Endometrial microvascular endothelial cells (primary cell): ENCODE data around the gene KLK15. TPM values are rescaled to one million over a fixed set of nuclear protein-coding genes. Genes with fewer than 3 reads are reported as not detected.

ENCODE experiments used
- in situ Hi-C: cut with HindIII; loops from 2 replicates; pipeline ENCODE4 v1.10.0; 2017; ENCODE audit warnings: low sequenced_read_pairs, low pct_unique_long_range_greater_than_20kb; ENCODE audit errors: inconsistent ontology term
- total RNA-seq: library from RNA; depleted of rRNA; stranded (reverse); fragments of >200 nt; gene quantifications from one replicate; pipeline ENCODE4 v1.2.3, GENCODE V29; 2015; ENCODE audit errors: inconsistent ontology term

The KLK15 gene, protein sequence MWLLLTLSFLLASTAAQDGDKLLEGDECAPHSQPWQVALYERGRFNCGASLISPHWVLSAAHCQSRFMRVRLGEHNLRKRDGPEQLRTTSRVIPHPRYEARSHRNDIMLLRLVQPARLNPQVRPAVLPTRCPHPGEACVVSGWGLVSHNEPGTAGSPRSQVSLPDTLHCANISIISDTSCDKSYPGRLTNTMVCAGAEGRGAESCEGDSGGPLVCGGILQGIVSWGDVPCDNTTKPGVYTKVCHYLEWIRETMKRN
- total RNA-seq = not detected

DNA sequence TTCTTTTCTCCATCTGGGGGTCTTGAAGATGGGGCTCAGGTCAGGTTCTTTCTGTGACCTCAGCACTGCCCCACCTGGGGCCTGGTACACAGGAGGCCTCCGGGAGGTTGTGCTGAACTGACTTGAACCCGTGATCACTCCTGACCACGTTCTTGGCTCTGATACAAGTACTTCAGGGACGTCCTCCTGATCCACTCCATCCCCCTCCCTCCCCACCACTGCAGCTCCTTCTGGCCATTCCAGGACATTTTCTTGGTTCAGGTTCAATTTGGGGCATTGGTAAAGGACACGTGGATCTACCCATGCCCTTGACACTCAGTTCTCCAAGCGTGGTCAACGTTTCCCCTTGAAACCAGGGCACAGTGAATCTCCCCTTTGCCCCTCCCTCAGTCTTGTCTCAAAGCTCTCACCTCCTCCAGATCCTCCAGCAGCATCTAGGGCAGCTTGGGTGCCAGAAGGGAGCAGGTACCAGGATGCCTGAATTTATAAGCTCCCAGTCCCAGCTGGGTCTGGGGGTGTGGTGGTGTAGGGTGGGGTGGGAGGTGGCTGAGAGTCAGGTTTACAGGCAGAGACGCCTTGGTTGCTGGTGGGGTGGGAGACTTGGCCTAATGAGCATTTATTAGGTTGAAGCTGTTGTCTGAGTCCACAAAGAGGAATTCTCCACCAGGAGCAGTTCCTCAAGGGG, at the start of gene KLK15:
TSS of gene KLK15 (minus strand) at position 458 of the 685 bp plus-strand sequence. CDS start 2,082 bp downstream, outside the sequence.
- in situ Hi-C loops = no loop called here

DNA sequence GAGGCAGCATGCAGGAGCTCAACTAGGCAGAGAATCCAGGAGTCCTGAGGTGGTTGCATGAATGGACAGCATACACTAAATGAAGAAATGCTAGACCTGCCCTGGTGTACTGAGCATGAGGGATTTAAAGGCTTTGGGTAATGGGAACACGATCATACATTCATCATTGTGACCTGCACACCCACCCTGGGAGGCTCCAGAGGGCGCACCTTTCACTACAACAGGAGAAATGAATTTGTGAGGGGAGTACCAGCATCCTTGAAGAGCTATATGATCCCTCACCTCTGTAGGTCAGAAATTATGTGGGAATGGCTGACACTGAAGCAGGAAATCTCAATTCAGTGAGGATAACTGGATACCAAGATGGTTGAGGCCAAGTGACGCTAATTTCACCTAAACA, 48.8 kb upstream of the KLK15 start:
- in situ Hi-C loops = no loop called here

DNA sequence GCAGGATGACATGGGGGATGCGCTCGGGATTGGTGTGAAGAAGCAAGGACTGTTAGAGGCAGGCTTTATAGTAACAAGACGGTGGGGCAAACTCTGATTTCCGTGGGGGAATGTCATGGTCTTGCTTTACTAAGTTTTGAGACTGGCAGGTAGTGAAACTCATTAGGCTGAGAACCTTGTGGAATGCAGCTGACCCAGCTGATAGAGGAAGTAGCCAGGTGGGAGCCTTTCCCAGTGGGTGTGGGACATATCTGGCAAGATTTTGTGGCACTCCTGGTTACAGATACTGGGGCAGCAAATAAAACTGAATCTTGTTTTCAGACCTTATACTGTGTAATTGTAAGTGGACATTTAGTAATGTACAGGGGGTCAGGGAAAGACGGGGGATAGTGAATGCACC, 46.9 kb upstream of the KLK15 start:
- in situ Hi-C loops = no loop called here

DNA sequence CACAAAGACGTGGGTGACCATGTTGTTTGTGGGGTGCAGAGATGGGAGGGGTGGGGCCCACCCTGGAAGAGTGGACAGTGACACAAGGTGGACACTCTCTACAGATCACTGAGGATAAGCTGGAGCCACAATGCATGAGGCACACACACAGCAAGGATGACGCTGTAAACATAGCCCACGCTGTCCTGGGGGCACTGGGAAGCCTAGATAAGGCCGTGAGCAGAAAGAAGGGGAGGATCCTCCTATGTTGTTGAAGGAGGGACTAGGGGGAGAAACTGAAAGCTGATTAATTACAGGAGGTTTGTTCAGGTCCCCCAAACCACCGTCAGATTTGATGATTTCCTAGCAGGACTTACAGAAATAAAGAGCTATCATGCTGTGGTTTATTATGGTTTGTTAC, 45.5 kb upstream of the KLK15 start:
- in situ Hi-C loops = no loop called here

DNA sequence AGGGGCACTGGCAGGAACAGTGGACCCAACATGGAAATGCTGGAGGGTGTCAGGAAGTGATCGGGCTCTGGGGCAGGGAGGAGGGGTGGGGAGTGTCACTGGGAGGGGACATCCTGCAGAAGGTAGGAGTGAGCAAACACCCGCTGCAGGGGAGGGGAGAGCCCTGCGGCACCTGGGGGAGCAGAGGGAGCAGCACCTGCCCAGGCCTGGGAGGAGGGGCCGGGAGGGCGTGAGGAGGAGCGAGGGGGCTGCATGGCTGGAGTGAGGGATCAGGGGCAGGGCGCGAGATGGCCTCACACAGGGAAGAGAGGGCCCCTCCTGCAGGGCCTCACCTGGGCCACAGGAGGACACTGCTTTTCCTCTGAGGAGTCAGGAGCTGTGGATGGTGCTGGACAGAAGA, 44.0 kb upstream of the KLK15 start:
- in situ Hi-C loops = no loop called here

DNA sequence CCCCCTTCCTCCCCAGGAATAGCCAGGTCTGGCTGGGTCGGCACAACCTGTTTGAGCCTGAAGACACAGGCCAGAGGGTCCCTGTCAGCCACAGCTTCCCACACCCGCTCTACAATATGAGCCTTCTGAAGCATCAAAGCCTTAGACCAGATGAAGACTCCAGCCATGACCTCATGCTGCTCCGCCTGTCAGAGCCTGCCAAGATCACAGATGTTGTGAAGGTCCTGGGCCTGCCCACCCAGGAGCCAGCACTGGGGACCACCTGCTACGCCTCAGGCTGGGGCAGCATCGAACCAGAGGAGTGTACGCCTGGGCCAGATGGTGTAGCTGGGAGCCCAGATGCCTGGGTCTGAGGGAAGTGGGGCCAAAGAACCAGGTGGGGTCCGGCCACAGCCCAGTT, 43.1 kb upstream of the KLK15 start:
- in situ Hi-C loops = no loop called here

DNA sequence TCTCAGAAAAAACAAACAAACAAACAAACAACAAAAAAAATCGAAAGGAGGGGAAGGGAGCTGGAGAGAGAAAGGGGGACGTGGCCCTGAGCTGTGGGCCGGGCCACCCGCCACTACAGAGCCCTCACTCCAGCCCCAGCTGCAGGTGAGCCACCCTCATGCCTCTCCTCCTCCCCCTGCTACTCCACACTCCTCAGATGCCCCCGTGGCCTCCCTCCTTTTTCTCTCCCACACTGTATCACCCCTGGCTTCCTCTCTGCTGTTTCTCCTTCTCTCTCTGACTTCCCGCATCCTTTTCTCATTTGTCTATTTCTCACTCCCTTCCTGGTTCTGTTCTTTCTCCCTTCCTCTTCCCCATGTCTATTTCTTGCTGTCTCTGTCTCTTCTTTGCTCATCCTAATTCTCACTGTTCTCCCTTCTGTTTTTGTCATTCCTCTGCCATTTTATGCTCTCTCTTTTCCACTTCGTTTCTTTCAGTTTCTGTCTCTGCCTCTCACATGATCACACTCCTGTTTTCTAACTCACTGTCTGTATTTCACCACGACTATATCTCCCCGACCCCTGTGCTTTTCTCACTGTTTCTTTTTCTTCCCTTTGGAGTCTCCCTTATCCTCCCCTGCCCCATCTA, 42.5 kb upstream of the KLK15 start:
- in situ Hi-C loops = no loop called here

DNA sequence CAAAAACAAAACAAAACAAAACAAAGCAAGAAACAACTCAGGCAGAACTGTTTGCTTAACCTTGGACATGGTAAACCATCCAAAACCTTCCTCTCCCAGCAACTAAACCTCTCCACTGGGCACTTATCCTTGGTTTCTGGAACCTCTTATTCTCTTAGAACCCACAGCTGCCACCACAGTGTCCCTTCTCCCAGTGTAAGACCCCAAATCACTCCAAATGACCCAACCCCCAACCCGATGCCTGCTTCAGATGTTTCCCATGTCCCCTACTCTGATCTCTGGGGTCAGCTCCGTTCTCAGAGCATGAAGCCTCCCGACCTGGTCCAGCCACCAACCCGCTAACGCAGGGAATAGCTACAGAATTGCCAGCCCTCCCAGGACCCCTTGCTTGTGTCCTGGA, 40.8 kb upstream of the KLK15 start:
- in situ Hi-C loops = no loop called here

DNA sequence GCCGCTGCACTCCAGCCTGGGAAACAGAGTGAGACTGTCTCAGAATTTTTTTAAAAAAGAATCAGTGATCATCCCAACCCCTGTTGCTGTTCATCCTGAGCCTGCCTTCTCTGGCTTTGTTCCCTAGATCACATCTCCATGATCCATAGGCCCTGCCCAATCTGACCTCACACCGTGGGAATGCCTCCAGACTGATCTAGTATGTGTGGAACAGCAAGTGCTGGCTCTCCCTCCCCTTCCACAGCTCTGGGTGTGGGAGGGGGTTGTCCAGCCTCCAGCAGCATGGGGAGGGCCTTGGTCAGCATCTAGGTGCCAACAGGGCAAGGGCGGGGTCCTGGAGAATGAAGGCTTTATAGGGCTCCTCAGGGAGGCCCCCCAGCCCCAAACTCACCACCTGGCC, 39.7 kb upstream of the KLK15 start, which contains the start of gene KLK2:
TSS of gene KLK2 (plus strand) at position 384 of the 400 bp plus-strand sequence. CDS start 35 bp downstream, outside the sequence.
- in situ Hi-C loops = no loop called here

DNA sequence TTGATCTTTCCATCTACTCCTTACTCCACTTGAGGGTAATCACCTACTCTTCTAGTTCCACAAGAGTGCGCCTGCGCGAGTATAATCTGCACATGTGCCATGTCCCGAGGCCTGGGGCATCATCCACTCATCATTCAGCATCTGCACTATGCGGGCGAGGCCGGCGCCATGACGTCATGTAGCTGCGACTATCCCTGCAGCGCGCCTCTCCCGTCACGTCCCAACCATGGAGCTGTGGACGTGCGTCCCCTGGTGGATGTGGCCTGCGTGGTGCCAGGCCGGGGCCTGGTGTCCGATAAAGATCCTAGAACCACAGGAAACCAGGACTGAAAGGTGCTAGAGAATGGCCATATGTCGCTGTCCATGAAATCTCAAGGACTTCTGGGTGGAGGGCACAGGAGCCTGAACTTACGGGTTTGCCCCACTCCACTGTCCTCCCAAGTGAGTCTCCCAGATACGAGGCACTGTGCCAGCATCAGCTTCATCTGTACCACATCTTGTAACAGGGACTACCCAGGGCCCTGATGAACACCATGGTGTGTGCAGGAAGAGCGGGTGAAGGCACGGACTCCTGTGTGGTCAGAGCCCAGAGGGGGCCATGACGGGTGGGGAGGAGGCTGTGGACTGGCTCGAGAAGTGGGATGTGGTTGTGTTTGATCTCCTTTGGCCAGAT, 37.2 kb upstream of the KLK15 start:
- in situ Hi-C loops = no loop called here

DNA sequence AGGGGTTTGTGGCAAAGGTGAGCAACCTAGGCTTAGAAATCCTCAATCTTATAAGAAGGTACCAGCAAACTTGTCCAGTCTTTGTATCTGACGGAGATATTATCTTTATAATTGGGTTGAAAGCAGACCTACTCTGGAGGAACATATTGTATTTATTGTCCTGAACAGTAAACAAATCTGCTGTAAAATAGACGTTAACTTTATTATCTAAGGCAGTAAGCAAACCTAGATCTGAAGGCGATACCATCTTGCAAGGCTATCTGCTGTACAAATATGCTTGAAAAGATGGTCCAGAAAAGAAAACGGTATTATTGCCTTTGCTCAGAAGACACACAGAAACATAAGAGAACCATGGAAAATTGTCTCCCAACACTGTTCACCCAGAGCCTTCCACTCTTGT, 36.1 kb upstream of the KLK15 start:
- in situ Hi-C loops = no loop called here

DNA sequence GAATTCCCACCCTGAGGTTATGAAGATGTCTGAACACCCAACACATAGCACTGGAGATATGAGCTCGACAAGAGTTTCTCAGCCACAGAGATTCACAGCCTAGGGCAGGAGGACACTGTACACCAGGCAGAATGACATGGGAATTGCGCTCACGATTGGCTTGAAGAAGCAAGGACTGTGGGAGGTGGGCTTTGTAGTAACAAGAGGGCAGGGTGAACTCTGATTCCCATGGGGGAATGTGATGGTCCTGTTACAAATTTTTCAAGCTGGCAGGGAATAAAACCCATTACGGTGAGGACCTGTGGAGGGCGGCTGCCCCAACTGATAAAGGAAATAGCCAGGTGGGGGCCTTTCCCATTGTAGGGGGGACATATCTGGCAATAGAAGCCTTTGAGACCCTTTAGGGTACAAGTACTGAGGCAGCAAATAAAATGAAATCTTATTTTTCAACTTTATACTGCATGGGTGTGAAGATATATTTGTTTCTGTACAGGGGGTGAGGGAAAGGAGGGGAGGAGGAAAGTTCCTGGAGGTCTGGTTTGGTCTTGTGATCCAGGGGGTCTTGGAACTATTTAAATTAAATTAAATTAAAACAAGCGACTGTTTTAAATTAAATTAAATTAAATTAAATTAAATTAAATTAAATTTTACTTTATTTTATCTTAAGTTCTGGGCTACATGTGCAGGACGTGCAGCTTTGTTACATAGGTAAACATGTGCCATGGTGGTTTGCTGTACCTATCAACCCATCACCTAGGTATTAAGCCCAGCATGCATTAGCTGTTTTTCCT, 28.3 kb upstream of the KLK15 start:
- in situ Hi-C loops = no loop called here

DNA sequence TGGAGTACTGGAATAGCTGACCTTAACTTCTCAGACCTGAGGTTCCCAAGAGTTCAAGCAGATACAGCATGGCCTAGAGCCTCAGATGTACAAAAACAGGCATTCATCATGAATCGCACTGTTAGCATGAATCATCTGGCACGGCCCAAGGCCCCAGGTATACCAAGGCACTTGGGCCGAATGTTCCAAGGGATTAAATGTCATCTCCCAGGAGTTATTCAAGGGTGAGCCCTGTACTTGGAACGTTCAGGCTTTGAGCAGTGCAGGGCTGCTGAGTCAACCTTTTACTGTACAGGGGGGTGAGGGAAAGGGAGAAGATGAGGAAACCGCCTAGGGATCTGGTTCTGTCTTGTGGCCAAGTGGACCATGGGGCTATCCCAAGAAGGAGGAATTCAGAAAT, 27.6 kb upstream of the KLK15 start:
- in situ Hi-C loops = no loop called here

DNA sequence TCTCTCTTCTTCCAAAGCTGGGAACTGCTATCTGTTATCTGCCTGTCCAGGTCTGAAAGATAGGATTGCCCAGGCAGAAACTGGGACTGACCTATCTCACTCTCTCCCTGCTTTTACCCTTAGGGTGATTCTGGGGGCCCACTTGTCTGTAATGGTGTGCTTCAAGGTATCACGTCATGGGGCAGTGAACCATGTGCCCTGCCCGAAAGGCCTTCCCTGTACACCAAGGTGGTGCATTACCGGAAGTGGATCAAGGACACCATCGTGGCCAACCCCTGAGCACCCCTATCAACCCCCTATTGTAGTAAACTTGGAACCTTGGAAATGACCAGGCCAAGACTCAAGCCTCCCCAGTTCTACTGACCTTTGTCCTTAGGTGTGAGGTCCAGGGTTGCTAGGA, 26.5 kb upstream of the KLK15 start:
- in situ Hi-C loops = no loop called here

DNA sequence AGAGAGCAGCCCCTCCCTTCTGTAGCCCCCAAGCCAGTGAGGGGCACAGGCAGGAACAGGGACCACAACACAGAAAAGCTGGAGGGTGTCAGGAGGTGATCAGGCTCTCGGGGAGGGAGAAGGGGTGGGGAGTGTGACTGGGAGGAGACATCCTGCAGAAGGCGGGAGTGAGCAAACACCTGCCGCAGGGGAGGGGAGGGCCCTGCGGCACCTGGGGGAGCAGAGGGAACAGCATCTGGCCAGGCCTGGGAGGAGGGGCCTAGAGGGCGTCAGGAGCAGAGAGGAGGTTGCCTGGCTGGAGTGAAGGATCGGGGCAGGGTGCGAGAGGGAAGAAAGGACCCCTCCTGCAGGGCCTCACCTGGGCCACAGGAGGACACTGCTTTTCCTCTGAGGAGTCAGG, 25.5 kb upstream of the KLK15 start:
- in situ Hi-C loops = no loop called here

DNA sequence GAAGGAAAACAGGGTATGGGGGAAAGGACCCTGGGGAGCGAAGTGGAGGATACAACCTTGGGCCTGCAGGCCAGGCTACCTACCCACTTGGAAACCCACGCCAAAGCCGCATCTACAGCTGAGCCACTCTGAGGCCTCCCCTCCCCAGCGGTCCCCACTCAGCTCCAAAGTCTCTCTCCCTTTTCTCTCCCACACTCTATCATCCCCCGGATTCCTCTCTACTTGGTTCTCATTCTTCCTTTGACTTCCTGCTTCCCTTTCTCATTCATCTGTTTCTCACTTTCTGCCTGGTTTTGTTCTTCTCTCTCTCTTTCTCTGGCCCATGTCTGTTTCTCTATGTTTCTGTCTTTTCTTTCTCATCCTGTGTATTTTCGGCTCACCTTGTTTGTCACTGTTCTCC, 24.0 kb upstream of the KLK15 start:
- in situ Hi-C loops = no loop called here

DNA sequence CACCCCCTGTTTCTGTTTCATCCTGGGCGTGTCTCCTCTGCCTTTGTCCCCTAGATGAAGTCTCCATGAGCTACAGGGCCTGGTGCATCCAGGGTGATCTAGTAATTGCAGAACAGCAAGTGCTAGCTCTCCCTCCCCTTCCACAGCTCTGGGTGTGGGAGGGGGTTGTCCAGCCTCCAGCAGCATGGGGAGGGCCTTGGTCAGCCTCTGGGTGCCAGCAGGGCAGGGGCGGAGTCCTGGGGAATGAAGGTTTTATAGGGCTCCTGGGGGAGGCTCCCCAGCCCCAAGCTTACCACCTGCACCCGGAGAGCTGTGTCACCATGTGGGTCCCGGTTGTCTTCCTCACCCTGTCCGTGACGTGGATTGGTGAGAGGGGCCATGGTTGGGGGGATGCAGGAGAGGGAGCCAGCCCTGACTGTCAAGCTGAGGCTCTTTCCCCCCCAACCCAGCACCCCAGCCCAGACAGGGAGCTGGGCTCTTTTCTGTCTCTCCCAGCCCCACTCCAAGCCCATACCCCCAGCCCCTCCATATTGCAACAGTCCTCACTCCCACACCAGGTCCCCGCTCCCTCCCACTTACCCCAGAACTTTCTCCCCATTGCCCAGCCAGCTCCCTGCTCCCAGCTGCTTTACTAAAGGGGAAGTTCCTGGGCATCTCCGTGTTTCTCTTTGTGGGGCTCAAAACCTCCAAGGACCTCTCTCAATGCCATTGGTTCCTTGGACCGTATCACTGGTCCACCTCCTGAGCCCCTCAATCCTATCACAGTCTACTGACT, 21.4 kb upstream of the KLK15 start, which contains the start of gene KLK3:
TSS of gene KLK3 (plus strand) at position 280 of the 775 bp plus-strand sequence. CDS start at position 321, 41 bp downstream.
- in situ Hi-C loops = no loop called here

DNA sequence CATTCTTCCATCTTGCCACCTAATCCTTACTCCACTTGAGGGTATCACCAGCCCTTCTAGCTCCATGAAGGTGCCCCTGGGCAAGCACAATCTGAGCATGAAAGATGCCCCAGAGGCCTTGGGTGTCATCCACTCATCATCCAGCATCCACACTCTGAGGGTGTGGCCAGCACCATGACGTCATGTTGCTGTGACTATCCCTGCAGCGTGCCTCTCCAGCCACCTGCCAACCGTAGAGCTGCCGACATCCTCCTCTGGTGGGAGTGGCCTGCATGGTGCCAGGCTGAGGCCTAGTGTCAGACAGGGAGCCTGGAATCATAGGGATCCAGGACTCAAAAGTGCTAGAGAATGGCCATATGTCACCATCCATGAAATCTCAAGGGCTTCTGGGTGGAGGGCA, 18.2 kb upstream of the KLK15 start:
- in situ Hi-C loops = no loop called here
